ENCODE measurements around the gene FTCDNL1. TPM values are rescaled to one million over a fixed set of nuclear protein-coding genes. Genes with fewer than 3 reads are reported as not detected.

Gene FTCDNL1
- total RNA-seq, 1 donor from 2014 or later, result 2.7 TPM

DNA sequence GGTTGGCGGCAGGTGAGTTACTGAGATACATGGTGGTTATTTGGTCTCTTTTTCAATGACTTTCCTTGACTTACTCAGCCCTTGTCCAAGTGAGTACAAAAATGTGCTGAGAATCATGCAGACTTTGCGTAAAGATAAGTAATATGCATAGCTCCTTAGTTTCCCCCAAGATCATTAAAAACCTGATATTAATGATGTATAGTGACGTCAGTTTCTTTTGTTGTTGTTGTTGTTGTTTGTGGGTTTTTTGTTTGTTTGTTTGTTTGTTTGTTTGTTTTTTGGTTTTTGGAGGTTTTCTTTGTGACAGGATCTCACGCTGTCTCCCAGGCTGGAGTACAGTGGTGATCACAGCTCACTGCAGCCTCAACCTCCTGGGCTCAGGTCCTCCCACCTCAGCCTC lies 14.9 kb upstream of the FTCDNL1 start:
- Mint-ChIP-seq H3K27ac (no peak overlapping the region), H3K27me3 (ENCODE audit: insufficient read depth, low read depth) (no peaks in the 10 kb centered on the region), H3K4me3 (no peak overlapping the region), H3K9me3 (no peaks in the 10 kb centered on the region), H3K36me3 (no peaks in the 10 kb centered on the region), H3K4me1 (peaks cover 4% of the 10 kb centered on the region)
- Histone ChIP-seq H3K9ac (no peak overlapping the region), H3K4me1 (peaks cover 27% of the 10 kb centered on the region), H3K4me3 (no peak overlapping the region), H3K36me3 (no peaks in the 10 kb centered on the region), H3K79me2 (ENCODE audit: low read depth) (no peaks in the 10 kb centered on the region), H3K4me2 (no peak overlapping the region), H3F3A (ENCODE audit: low read depth) (no peaks in the 10 kb centered on the region), H3K27ac (no peak overlapping the region), H2AFZ (replicated peaks) (no peak overlapping the region), H3K27me3 (no peaks in the 10 kb centered on the region), H3K9me3 (ENCODE audit: low read depth) (no peaks in the 10 kb centered on the region), H4K20me1 (ENCODE audit: low read depth) (no peaks in the 10 kb centered on the region)
- DNase-seq (ENCODE audit: low spot score), result no peak
- TF ChIP-seq EZH2phosphoT487 (IDR thresholded peaks at IDR 0.05) (no peak), EZH2 (IDR thresholded peaks at IDR 0.05) (no peak)
- TF ChIP-seq, protein P1, sequence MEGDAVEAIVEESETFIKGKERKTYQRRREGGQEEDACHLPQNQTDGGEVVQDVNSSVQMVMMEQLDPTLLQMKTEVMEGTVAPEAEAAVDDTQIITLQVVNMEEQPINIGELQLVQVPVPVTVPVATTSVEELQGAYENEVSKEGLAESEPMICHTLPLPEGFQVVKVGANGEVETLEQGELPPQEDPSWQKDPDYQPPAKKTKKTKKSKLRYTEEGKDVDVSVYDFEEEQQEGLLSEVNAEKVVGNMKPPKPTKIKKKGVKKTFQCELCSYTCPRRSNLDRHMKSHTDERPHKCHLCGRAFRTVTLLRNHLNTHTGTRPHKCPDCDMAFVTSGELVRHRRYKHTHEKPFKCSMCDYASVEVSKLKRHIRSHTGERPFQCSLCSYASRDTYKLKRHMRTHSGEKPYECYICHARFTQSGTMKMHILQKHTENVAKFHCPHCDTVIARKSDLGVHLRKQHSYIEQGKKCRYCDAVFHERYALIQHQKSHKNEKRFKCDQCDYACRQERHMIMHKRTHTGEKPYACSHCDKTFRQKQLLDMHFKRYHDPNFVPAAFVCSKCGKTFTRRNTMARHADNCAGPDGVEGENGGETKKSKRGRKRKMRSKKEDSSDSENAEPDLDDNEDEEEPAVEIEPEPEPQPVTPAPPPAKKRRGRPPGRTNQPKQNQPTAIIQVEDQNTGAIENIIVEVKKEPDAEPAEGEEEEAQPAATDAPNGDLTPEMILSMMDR (IDR thresholded peaks at IDR 0.05), result no peak

DNA sequence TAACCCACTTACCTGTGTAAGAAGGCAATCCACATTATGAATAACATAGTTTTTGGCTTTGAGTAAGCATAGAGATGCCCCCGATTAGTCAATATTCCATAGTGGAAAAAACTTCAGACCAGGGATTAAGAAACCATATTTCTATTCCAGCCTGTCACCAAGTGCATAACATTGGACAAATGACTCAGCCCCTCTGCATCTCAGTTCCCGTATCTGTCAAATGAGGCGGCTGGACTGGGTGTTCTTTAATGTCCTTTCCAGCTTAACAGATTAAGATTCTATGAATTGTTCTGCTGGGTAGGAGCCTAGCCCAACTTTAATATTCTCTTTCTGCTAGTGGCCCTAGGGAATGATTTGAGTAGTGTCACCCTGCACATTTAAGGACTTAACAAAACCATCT lies 11.8 kb upstream of the FTCDNL1 start:
- H3K79me2 ChIP-seq (ENCODE audit: low read depth), result no peaks in the 10 kb centered on the region
- H3F3A ChIP-seq (ENCODE audit: low read depth), result no peaks in the 10 kb centered on the region
- no peaks in the 10 kb centered on the region for H3K36me3 ChIP-seq
- no peak overlapping the region for H3K4me2 ChIP-seq
- no peak overlapping the region for H3K27ac ChIP-seq
- no peak overlapping the region for H3K4me3 Mint-ChIP-seq
- H3K27ac Mint-ChIP-seq, result no peak overlapping the region
- no peaks in the 10 kb centered on the region for H4K20me1 ChIP-seq (ENCODE audit: low read depth)
- TF ChIP-seq EZH2 (IDR thresholded peaks at IDR 0.05) (no peak), EZH2phosphoT487 (IDR thresholded peaks at IDR 0.05) (no peak)
- TF ChIP-seq, protein P1 (IDR thresholded peaks at IDR 0.05), result no peak
- no peak overlapping the region for H3K4me3 ChIP-seq
- H3K9me3 ChIP-seq (ENCODE audit: low read depth), result no peaks in the 10 kb centered on the region
- no peaks in the 10 kb centered on the region for H3K4me1 ChIP-seq
- no peak for DNase-seq (ENCODE audit: low spot score)
- no peaks in the 10 kb centered on the region for H3K9me3 Mint-ChIP-seq
- no peaks in the 10 kb centered on the region for H3K4me1 Mint-ChIP-seq
- H3K36me3 Mint-ChIP-seq, result no peaks in the 10 kb centered on the region
- no peaks in the 10 kb centered on the region for H3K27me3 ChIP-seq
- H3K9ac ChIP-seq, result no peak overlapping the region
- H3K27me3 Mint-ChIP-seq (ENCODE audit: insufficient read depth, low read depth), result peaks cover 2% of the 10 kb centered on the region
- no peak overlapping the region for H2AFZ ChIP-seq (replicated peaks)

DNA sequence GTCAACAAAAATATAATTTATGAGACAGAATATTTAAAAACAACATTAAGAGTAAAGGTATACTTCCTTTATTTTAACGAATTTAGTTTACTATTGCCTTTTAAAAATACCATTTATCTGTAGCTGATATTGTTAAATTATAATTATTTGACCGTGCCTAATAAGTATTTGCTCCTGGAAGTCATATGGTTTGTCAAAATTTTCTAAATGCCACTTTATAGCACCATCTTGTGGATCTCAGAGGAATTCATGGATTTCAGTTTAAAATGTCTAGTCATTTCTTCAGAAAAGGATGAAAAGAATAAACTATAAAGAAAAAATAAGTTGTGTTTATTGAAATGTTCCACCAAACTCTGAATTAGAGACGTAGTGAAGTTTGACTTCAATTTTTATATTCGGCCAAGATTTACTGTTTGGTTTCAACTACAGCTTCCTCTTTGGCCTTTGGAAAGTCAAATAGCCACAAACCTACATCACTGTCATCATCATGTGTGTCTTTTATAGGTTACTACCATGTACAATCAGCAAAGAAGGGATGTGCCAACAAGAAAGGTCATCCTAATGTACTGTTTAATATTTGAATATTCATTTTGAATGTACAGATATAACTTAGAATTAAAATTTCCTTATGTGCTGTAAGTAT lies 10.3 kb upstream of the FTCDNL1 start:
- H2AFZ ChIP-seq (replicated peaks), result no peak overlapping the region
- H3K9me3 ChIP-seq (ENCODE audit: low read depth), result no peaks in the 10 kb centered on the region
- H3K9me3 Mint-ChIP-seq, result no peaks in the 10 kb centered on the region
- no peaks in the 10 kb centered on the region for H3K79me2 ChIP-seq (ENCODE audit: low read depth)
- TF ChIP-seq EZH2 (IDR thresholded peaks at IDR 0.05), result no peak
- TF ChIP-seq EZH2phosphoT487 (IDR thresholded peaks at IDR 0.05), result no peak
- TF ChIP-seq, protein P1 (IDR thresholded peaks at IDR 0.05), result peak; percentile 70
- H3K27me3 Mint-ChIP-seq (ENCODE audit: insufficient read depth, low read depth), result peaks cover 7% of the 10 kb centered on the region
- H4K20me1 ChIP-seq (ENCODE audit: low read depth), result no peaks in the 10 kb centered on the region
- no peaks in the 10 kb centered on the region for H3K27me3 ChIP-seq
- H3K27ac Mint-ChIP-seq, result no peak overlapping the region
- no peak overlapping the region for H3K4me3 Mint-ChIP-seq
- no peaks in the 10 kb centered on the region for H3K4me1 ChIP-seq
- no peak overlapping the region for H3K27ac ChIP-seq
- H3K9ac ChIP-seq, result no peak overlapping the region
- H3K36me3 ChIP-seq, result no peaks in the 10 kb centered on the region
- H3F3A ChIP-seq (ENCODE audit: low read depth), result no peaks in the 10 kb centered on the region
- no peaks in the 10 kb centered on the region for H3K36me3 Mint-ChIP-seq
- H3K4me3 ChIP-seq, result no peak overlapping the region
- no peak overlapping the region for H3K4me2 ChIP-seq
- no peaks in the 10 kb centered on the region for H3K4me1 Mint-ChIP-seq
- no peak for DNase-seq (ENCODE audit: low spot score)

Measured in neural progenitor cell (in vitro differentiated cells).